Measurements from ENCODE around the gene TPGS1.
A peak's percentile ranks its signal among the peaks of the same experiment; 100 is the strongest.
"Not testable (repeated sequence)": the region's sequence is repeated elsewhere in the genome, so short reads cannot be mapped to it uniquely, and the experiment has no call there.

The TPGS1 gene

DNA sequence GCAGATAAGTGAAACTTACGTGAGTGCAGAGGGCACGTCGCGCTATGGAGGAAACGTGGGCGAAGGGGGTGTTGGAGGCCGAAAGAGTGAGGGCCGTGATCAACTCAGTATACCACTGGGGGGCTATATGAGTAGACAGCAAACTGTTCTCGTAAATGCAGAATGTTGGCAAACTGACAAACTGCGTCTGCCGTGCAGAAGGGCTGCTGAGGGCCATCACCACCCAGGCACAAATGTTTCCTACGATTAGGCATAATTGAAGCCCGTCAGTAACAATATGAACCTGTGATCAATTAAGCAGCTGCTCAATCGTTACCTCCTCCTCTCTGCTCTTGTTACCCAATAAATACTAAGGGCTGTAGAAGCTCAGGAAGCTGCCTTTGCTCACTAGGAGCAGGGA lies 28.3 kb upstream of the TPGS1 start:
- no peaks in the 10 kb centered on the region for H3K27me3 ChIP-seq (ENCODE audit: insufficient read depth, low read length)
- H3K79me2 ChIP-seq (ENCODE audit: control insufficient read depth, insufficient read depth, low read length, unreplicated experiment) = no peaks in the 10 kb centered on the region
- H3K36me3 ChIP-seq (ENCODE audit: insufficient read depth, low read length) = no peaks in the 10 kb centered on the region
- no peak overlapping the region for H3K4me3 ChIP-seq (ENCODE audit: low read depth, low read length)
- no peak overlapping the region for H3K27ac ChIP-seq (ENCODE audit: low read depth, low read length)
- H2AFZ ChIP-seq (ENCODE audit: low read length, unreplicated experiment) = no peak overlapping the region
- no peaks in the 10 kb centered on the region for H3K4me1 ChIP-seq (ENCODE audit: control insufficient read depth, insufficient read depth, low read length, unreplicated experiment)

DNA sequence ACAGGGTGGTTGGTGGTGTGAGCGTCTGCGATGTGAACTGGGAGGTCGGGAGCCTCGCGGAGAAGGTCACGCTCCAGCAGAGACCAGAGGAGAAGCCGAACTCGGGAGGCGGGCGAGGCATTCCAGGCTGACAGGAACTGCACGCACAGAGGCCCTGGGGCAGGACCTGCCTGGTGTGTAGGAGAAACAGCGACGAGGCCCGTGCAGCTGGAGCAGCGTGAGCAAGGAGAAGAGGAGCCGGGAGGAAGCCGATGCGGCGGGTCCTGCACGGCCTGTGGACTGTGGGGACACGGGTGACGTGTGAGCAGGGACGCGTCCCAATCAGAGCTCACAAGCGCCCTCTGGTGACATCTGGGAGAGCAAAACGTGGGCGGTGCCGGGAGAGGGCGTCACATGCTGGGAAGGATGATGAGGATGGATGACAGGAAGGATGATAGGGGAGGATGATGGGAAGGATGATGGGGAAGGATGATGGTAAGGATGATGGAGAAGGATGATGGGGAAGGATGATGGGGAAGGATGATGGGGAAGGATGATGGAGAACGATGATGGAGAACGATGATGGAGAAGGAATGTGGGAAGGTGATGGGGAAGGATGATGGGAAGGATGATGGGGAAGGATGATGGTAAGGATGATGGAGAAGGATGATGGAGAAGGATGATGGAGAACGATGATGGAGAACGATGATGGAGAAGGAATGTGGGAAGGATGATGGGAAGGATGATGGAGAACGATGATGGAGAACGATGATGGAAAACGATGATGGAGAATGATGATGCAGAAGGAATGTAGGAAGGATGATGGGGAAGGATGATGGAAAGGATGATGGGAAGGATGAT lies 27.1 kb upstream of the TPGS1 start:
- no peak overlapping the region for H3K27ac ChIP-seq (ENCODE audit: low read depth, low read length)
- peak overlapping the region; percentile 65 for H3K4me3 ChIP-seq (ENCODE audit: low read depth, low read length)
- H2AFZ ChIP-seq (ENCODE audit: low read length, unreplicated experiment) = peak overlapping the region; percentile 60

DNA sequence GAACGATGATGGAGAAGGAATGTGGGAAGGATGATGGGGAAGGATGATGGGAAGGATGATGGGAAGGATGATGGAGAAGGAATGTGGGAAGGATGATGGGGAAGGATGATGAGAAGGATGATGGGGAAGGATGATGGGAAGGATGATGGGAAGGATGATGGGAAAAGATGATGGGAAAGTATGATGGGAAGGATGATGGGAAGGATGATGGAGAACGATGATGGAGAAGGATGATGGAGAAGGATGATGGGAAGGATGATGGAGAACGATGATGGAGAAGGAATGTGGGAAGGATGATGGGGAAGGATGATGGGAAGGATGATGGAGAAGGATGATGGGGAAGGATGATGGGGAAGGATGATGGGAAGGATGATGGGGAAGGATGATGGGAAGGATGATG lies 26.2 kb upstream of the TPGS1 start:
- H3K27me3 ChIP-seq (ENCODE audit: insufficient read depth, low read length); H2AFZ ChIP-seq (ENCODE audit: low read length, unreplicated experiment); H3K4me1 ChIP-seq (ENCODE audit: control insufficient read depth, insufficient read depth, low read length, unreplicated experiment); H3K79me2 ChIP-seq (ENCODE audit: control insufficient read depth, insufficient read depth, low read length, unreplicated experiment); H3K27ac ChIP-seq (ENCODE audit: low read depth, low read length); H3K4me3 ChIP-seq (ENCODE audit: low read depth, low read length); H3K36me3 ChIP-seq (ENCODE audit: insufficient read depth, low read length): not testable (repeated sequence)

More for the DNA sequence above, 27.1 kb upstream of the TPGS1 start:
- Histone ChIP-seq H3K36me3 (ENCODE audit: insufficient read depth, low read length) (no peaks in the 10 kb centered on the region), H3K79me2 (ENCODE audit: control insufficient read depth, insufficient read depth, low read length, unreplicated experiment) (no peaks in the 10 kb centered on the region), H3K27me3 (ENCODE audit: insufficient read depth, low read length) (no peaks in the 10 kb centered on the region), H3K4me1 (ENCODE audit: control insufficient read depth, insufficient read depth, low read length, unreplicated experiment) (no peaks in the 10 kb centered on the region)

DNA sequence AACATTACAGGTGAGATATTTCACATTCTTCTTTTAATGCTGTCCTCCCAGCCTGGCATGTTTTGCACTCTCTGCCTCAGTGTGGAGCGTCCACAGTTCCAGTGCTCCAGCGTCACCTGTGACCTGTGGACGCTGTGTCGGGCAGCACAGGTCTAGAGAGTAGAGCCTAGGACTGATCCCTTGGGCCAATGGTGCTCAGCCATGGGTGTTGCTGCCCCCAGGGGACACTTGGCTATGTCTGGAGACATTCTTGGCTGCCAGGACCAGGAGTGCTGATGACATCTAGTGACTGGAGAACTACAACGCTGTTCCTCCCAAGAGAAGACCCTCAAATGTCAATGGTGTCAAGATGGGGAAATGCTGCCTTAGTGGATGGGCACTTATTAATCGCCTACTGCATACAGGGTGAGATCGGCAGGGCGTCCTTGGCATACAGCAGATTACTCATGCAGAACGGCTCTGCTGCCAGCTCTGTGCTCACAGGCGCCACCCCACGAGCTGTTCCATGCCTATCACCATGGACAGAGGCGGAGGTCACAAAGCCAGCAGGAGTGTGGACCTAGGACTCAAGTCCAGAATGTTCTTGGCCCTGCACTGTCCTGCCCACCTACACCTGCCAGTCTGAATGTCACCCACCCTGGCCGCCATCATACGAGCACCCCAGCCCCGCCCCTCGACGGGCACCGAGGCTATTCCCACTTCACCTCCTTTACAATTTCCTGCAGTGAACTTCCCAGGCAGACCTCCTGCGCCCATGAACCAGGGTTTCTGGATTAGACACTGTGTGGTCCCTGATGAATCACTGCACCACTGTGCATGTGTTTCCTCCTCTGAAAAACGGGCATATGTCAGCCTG lies 24.9 kb upstream of the TPGS1 start:
- H3K4me3 ChIP-seq (ENCODE audit: low read depth, low read length) = no peak overlapping the region
- no peak overlapping the region for H3K27ac ChIP-seq (ENCODE audit: low read depth, low read length)
- no peaks in the 10 kb centered on the region for H3K27me3 ChIP-seq (ENCODE audit: insufficient read depth, low read length)
- H3K4me1 ChIP-seq (ENCODE audit: control insufficient read depth, insufficient read depth, low read length, unreplicated experiment) = peaks cover 9% of the 10 kb centered on the region
- no peaks in the 10 kb centered on the region for H3K36me3 ChIP-seq (ENCODE audit: insufficient read depth, low read length)
- no peaks in the 10 kb centered on the region for H3K79me2 ChIP-seq (ENCODE audit: control insufficient read depth, insufficient read depth, low read length, unreplicated experiment)
- H2AFZ ChIP-seq (ENCODE audit: low read length, unreplicated experiment) = no peak overlapping the region

DNA sequence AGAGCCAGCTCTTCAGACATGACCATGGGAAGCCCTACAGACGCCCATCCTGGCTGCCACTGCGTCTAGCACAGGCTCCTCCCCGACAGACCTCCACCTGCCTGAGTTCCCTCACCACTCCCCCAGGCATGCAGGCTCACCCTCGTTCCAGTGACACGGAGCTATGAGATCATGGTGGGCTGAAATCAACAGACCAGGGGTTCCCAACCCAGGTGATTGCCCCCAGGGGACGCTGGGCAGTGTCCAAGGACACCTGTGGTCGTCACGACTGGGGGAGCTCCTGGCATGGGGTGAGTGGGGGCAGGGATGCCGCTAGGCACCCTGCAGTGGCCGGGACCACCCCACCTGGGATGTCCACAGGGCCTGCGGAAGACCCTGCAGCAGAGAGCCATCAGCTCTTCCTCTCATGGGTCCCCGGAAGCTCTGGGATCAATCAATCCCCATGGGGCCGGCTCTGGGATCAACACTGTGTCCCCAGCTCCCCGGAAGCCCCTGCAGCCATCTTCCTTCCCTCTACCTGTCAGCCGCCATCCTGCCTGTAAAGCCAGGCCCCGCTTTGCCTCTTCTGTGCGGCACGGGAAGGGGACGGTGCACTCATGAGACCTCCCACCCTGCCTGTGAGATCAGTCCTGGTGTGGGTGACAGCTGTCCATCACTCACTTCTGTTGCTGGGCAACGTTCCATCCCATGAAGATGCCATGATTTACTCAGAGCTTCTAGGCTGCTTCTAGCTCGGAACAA lies 23.8 kb upstream of the TPGS1 start:
- H3K36me3 ChIP-seq (ENCODE audit: insufficient read depth, low read length) = no peaks in the 10 kb centered on the region
- H3K27ac ChIP-seq (ENCODE audit: low read depth, low read length) = no peak overlapping the region
- no peaks in the 10 kb centered on the region for H3K27me3 ChIP-seq (ENCODE audit: insufficient read depth, low read length)
- H2AFZ ChIP-seq (ENCODE audit: low read length, unreplicated experiment) = no peak overlapping the region
- H3K4me1 ChIP-seq (ENCODE audit: control insufficient read depth, insufficient read depth, low read length, unreplicated experiment) = peaks cover 9% of the 10 kb centered on the region
- H3K79me2 ChIP-seq (ENCODE audit: control insufficient read depth, insufficient read depth, low read length, unreplicated experiment) = no peaks in the 10 kb centered on the region
- H3K4me3 ChIP-seq (ENCODE audit: low read depth, low read length) = no peak overlapping the region

DNA sequence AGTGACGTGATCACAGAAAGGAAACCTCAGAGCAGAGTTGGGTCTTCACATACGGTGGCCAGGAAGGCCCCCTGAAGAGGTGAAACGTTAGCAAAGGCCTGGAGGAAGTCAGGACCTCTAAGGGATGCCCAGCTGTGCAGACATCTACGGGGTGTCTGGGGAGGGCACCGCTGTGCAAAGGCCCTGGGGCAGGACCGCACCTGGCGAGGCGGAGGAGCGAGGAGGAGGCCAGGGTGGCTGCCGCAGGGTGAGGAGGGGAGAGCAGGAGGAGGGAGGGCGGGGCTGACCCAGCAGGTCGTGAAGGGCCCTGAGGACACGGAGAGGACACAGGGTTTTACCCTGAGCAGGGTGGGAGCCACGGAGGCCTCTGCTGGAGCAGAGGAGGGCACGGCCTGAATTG lies 22.8 kb upstream of the TPGS1 start:
- Histone ChIP-seq H3K79me2 (ENCODE audit: control insufficient read depth, insufficient read depth, low read length, unreplicated experiment) (no peaks in the 10 kb centered on the region), H3K36me3 (ENCODE audit: insufficient read depth, low read length) (no peaks in the 10 kb centered on the region), H3K27me3 (ENCODE audit: insufficient read depth, low read length) (no peaks in the 10 kb centered on the region), H3K27ac (ENCODE audit: low read depth, low read length) (no peak overlapping the region), H3K4me3 (ENCODE audit: low read depth, low read length) (no peak overlapping the region), H3K4me1 (ENCODE audit: control insufficient read depth, insufficient read depth, low read length, unreplicated experiment) (peaks cover 9% of the 10 kb centered on the region), H2AFZ (ENCODE audit: low read length, unreplicated experiment) (no peak overlapping the region)

DNA sequence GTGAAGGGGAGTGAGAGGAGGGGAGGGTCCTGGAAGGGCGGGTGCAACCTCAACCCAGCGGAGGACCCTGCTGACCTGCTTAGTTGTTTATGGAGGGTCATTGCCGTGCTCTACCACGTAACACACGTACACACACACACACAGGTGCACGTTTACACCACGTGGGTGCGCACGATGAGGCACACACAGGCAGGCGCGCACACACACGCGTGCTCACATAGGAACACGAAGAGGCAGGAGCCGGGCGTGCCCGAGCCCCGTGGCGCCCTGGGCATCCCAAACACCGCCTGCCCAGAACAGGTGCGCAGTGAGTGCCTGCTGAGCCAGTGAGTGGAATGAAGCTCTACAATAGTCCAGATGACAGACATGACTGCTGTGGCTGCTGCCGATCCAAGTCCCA lies 22.2 kb upstream of the TPGS1 start:
- H3K4me3 ChIP-seq (ENCODE audit: low read depth, low read length) = no peak overlapping the region
- no peaks in the 10 kb centered on the region for H3K79me2 ChIP-seq (ENCODE audit: control insufficient read depth, insufficient read depth, low read length, unreplicated experiment)
- H3K36me3 ChIP-seq (ENCODE audit: insufficient read depth, low read length) = no peaks in the 10 kb centered on the region
- no peak overlapping the region for H3K27ac ChIP-seq (ENCODE audit: low read depth, low read length)
- H2AFZ ChIP-seq (ENCODE audit: low read length, unreplicated experiment) = no peak overlapping the region
- H3K4me1 ChIP-seq (ENCODE audit: control insufficient read depth, insufficient read depth, low read length, unreplicated experiment) = peaks cover 10% of the 10 kb centered on the region
- no peaks in the 10 kb centered on the region for H3K27me3 ChIP-seq (ENCODE audit: insufficient read depth, low read length)

DNA sequence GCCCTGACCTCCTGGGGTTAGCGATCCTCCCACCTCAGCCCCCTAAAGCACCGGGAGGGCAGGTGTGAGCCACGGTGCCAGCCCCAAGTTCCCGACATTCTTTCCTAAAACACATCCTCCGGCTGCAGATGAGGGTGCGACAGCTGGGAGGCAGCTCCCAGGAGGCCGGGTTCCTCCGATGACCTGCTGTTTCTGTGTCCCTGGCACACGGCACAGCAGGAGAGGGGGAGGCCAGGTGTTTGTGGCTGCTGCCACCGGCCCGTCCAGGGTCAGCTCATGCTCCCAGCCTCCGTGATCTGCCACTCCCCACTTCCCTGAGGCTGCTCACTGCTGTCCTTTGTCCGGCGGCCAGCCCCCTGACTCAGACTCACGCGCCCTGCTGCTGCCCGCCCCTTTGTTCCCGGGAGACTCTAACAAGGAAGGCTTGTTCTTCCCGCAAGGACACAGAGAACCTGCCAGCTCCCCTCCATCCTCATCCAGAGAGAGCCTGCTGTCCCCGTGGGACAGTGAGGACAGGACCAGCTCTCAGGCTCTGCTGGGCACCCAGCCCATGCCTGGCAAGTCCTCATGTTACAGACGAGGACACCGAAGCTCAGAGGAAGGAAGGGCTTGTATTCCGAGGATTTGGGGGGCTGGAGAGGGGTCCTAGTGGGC lies 21.6 kb upstream of the TPGS1 start:
- peaks cover 11% of the 10 kb centered on the region for H3K4me1 ChIP-seq (ENCODE audit: control insufficient read depth, insufficient read depth, low read length, unreplicated experiment)
- peak overlapping the region; percentile 45; the same call in 1 of the 2 replicates for H3K27ac ChIP-seq (ENCODE audit: low read depth, low read length)
- no peaks in the 10 kb centered on the region for H3K79me2 ChIP-seq (ENCODE audit: control insufficient read depth, insufficient read depth, low read length, unreplicated experiment)
- H3K27me3 ChIP-seq (ENCODE audit: insufficient read depth, low read length) = no peaks in the 10 kb centered on the region
- H3K36me3 ChIP-seq (ENCODE audit: insufficient read depth, low read length) = no peaks in the 10 kb centered on the region
- H3K4me3 ChIP-seq (ENCODE audit: low read depth, low read length) = peak overlapping the region; percentile 11; the same call in 1 of the 2 replicates
- no peak overlapping the region for H2AFZ ChIP-seq (ENCODE audit: low read length, unreplicated experiment)

DNA sequence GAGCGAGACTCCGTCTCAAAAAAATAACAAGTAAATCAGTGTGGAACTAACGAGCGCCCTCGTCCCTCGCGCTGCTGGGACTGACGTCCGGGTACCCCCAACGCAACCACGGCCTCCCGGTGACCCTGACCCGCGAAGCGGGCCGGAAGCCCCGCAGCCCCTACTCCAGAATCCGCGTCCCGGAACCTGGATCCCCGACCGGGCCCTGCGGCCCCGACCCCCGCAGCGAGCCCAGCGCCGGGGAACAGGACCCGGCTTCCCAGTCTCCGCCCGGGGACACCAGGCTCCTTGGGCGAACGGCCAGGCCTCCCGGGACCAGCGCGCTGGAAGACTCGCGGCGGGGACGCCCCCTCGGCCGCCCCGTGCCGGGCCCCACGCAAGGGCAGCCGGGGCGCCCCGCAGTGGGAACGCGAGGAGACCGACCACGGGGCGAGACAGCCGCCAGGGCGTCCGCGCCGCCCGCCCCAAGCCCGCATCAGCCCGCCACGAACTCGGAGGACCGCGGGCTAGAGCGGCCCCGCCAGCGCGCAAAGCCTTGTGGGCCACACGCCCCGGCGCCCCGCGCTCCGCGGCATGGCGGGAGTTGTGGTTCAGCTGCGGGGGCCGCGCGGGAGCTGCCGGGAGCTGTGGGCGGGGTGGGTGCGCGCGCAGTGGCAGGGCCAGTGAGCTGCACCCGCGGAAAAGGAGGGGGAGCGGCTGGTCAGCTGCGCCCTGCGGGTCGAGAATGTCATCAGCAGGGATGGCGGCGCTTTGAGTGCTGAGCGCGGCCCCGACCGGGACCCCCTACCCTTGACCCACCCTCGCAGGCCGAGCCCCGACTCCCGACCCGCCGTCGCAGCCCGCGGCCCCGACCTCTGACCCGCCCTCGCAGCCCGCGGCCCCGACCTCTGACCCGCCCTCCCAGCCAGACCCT lies 18.5 kb upstream of the TPGS1 start:
- Histone ChIP-seq H3K79me2 (ENCODE audit: control insufficient read depth, insufficient read depth, low read length, unreplicated experiment) (no peaks in the 10 kb centered on the region), H3K27ac (ENCODE audit: low read depth, low read length) (peak overlapping the region; percentile 79), H3K36me3 (ENCODE audit: insufficient read depth, low read length) (no peaks in the 10 kb centered on the region), H3K27me3 (ENCODE audit: insufficient read depth, low read length) (no peaks in the 10 kb centered on the region), H3K4me3 (ENCODE audit: low read depth, low read length) (peak overlapping the region; percentile 83), H3K4me1 (ENCODE audit: control insufficient read depth, insufficient read depth, low read length, unreplicated experiment) (peaks cover 11% of the 10 kb centered on the region), H2AFZ (ENCODE audit: low read length, unreplicated experiment) (peak overlapping the region; percentile 70)
